Measurements from ENCODE around the gene METTL1.

METTL1 gene

GRCh38 chr12:57772429-57773322, 771 bp upstream of the METTL1 start, which contains the start of gene EEF1AKMT3:
Gene EEF1AKMT3 (plus strand): TSS chr12:57772614. CDS start chr12:57772725, 111 bp downstream.
- peak; percentile 75 to 81 for DNase-seq (ENCODE audit: low read depth in 1 of 2, low spot score in 1 of 2)
- no peak for TF ChIP-seq JUND (IDR thresholded peaks at IDR 0.05; ENCODE audit: low read depth)
- in situ Hi-C loops (cut with HindIII; ENCODE audit: low pct_unique_long_range_greater_than_20kb, low sequenced_read_pairs), result no loop called here

- DNase-seq (ENCODE audit: low read depth in 1 of 2, low spot score in 1 of 2), result peak; percentile 90 to 96
- in situ Hi-C loops (cut with HindIII; ENCODE audit: low pct_unique_long_range_greater_than_20kb, low sequenced_read_pairs), result no loop called here
- TF ChIP-seq JUND (IDR thresholded peaks at IDR 0.05; ENCODE audit: low read depth), result no peak
These were observed 551 bp downstream of the METTL1 start for GRCh38 chr12:57771236-57771872.

- in situ Hi-C loops (cut with HindIII; ENCODE audit: low pct_unique_long_range_greater_than_20kb, low sequenced_read_pairs), result no loop called here
- no peak for TF ChIP-seq JUND (IDR thresholded peaks at IDR 0.05; ENCODE audit: low read depth)
- DNase-seq (ENCODE audit: low read depth in 1 of 2, low spot score in 1 of 2), result no peak
These were observed 1.2 kb downstream of the METTL1 start for GRCh38 chr12:57770734-57771133.

- in situ Hi-C loops (cut with HindIII; ENCODE audit: low pct_unique_long_range_greater_than_20kb, low sequenced_read_pairs), result no loop called here
- TF ChIP-seq JUND (IDR thresholded peaks at IDR 0.05; ENCODE audit: low read depth), result no peak
- no peak for DNase-seq (ENCODE audit: low read depth in 1 of 2, low spot score in 1 of 2)
These were observed 2.3 kb downstream of the METTL1 start for GRCh38 chr12:57769594-57769993.

- no peak for DNase-seq (ENCODE audit: low read depth in 1 of 2, low spot score in 1 of 2)
- in situ Hi-C loops (cut with HindIII; ENCODE audit: low pct_unique_long_range_greater_than_20kb, low sequenced_read_pairs), result no loop called here
- TF ChIP-seq JUND (IDR thresholded peaks at IDR 0.05; ENCODE audit: low read depth), result no peak
These were observed 4.0 kb downstream of the METTL1 start for GRCh38 chr12:57767876-57768275.

GRCh38 chr12:57767305-57767698, 4.6 kb downstream of the METTL1 start:
- no peak for TF ChIP-seq JUND (IDR thresholded peaks at IDR 0.05; ENCODE audit: low read depth)
- in situ Hi-C loops (cut with HindIII; ENCODE audit: low pct_unique_long_range_greater_than_20kb, low sequenced_read_pairs), result no loop called here
- DNase-seq (ENCODE audit: low read depth in 1 of 2, low spot score in 1 of 2), result no peak

GRCh38 chr12:57766464-57767304, 5.2 kb downstream of the METTL1 start, which contains the start of gene CYP27B1:
Gene CYP27B1 (minus strand): TSS chr12:57767078. CDS start chr12:57767041, 37 bp downstream.
- no peak for TF ChIP-seq JUND (IDR thresholded peaks at IDR 0.05; ENCODE audit: low read depth)
- in situ Hi-C loops (cut with HindIII; ENCODE audit: low pct_unique_long_range_greater_than_20kb, low sequenced_read_pairs), result no loop called here
- peak in 1 of 2 experiments; percentile 72 for DNase-seq (ENCODE audit: low read depth in 1 of 2, low spot score in 1 of 2)

- no peak for TF ChIP-seq JUND (IDR thresholded peaks at IDR 0.05; ENCODE audit: low read depth)
- DNase-seq (ENCODE audit: low read depth in 1 of 2, low spot score in 1 of 2), result no peak
- in situ Hi-C loops (cut with HindIII; ENCODE audit: low pct_unique_long_range_greater_than_20kb, low sequenced_read_pairs), result no loop called here
These were observed 6.0 kb downstream of the METTL1 start for GRCh38 chr12:57765698-57766463.

- in situ Hi-C loops (cut with HindIII; ENCODE audit: low pct_unique_long_range_greater_than_20kb, low sequenced_read_pairs), result no loop called here
- TF ChIP-seq JUND (IDR thresholded peaks at IDR 0.05; ENCODE audit: low read depth), result no peak
- peak; percentile 55 to 63 for DNase-seq (ENCODE audit: low read depth in 1 of 2, low spot score in 1 of 2)
These were observed 6.8 kb downstream of the METTL1 start for GRCh38 chr12:57765003-57765697.

GRCh38 chr12:57764662-57765002, 7.3 kb downstream of the METTL1 start:
- peak in 1 of 2 experiments; percentile 45 for DNase-seq (ENCODE audit: low read depth in 1 of 2, low spot score in 1 of 2)
- no peak for TF ChIP-seq JUND (IDR thresholded peaks at IDR 0.05; ENCODE audit: low read depth)
- in situ Hi-C loops (cut with HindIII; ENCODE audit: low pct_unique_long_range_greater_than_20kb, low sequenced_read_pairs), result no loop called here

- no peak for DNase-seq (ENCODE audit: low read depth in 1 of 2, low spot score in 1 of 2)
- no peak for TF ChIP-seq JUND (IDR thresholded peaks at IDR 0.05; ENCODE audit: low read depth)
- in situ Hi-C loops (cut with HindIII; ENCODE audit: low pct_unique_long_range_greater_than_20kb, low sequenced_read_pairs), result no loop called here
These were observed 7.8 kb downstream of the METTL1 start for GRCh38 chr12:57763881-57764661.

All from T47D (cell line).